GM03348 (cell line): Measurements from ENCODE around the gene NOMO2.
"Not testable (repeated sequence)": the region's sequence is repeated elsewhere in the genome, so short reads cannot be mapped to it uniquely, and the experiment has no call there.

Experiments used
- DNase-seq: peaks from one replicate; pipeline ENCODE4 v3.0.0; 2012; ENCODE audit warnings: low spot score

NOMO2 gene

GRCh38 chr16:18577942-18578341 lies 16.0 kb upstream of the NOMO2 start:
- DNase-seq: not testable (repeated sequence)

GRCh38 chr16:18575945-18576344 lies 14.0 kb upstream of the NOMO2 start:
- DNase-seq: not testable (repeated sequence)

- not testable (repeated sequence) for DNase-seq
Measured at GRCh38 chr16:18575298-18575917, 13.5 kb upstream of the NOMO2 start.

GRCh38 chr16:18573887-18574286 lies 12.0 kb upstream of the NOMO2 start:
- DNase-seq: not testable (repeated sequence)

GRCh38 chr16:18572973-18573372 lies 11.1 kb upstream of the NOMO2 start:
- not testable (repeated sequence) for DNase-seq

- not testable (repeated sequence) for DNase-seq
Measured at GRCh38 chr16:18571307-18571850, 9.5 kb upstream of the NOMO2 start.

- not testable (repeated sequence) for DNase-seq
Measured at GRCh38 chr16:18570529-18571306, 8.8 kb upstream of the NOMO2 start.

GRCh38 chr16:18560416-18561220 lies 1.3 kb downstream of the NOMO2 start:
- DNase-seq: not testable (repeated sequence)

- DNase-seq: not testable (repeated sequence)
Measured at GRCh38 chr16:18553671-18554070, 8.2 kb downstream of the NOMO2 start.

GRCh38 chr16:18547382-18547781 lies 14.5 kb downstream of the NOMO2 start:
- DNase-seq: not testable (repeated sequence)

GRCh38 chr16:18546853-18547252 lies 15.0 kb downstream of the NOMO2 start:
- not testable (repeated sequence) for DNase-seq

GRCh38 chr16:18544232-18545081 lies 17.4 kb downstream of the NOMO2 start:
- not testable (repeated sequence) for DNase-seq

GRCh38 chr16:18541912-18542311 lies 20.0 kb downstream of the NOMO2 start:
- not testable (repeated sequence) for DNase-seq

GRCh38 chr16:18537004-18537403 lies 24.9 kb downstream of the NOMO2 start:
- not testable (repeated sequence) for DNase-seq

- DNase-seq: not testable (repeated sequence)
Measured at GRCh38 chr16:18535519-18536168, 26.3 kb downstream of the NOMO2 start.

GRCh38 chr16:18534308-18534707 lies 27.6 kb downstream of the NOMO2 start:
- not testable (repeated sequence) for DNase-seq

GRCh38 chr16:18531323-18531722 lies 30.6 kb downstream of the NOMO2 start:
- not testable (repeated sequence) for DNase-seq

GRCh38 chr16:18530329-18530728 lies 31.6 kb downstream of the NOMO2 start:
- DNase-seq: not testable (repeated sequence)

- not testable (repeated sequence) for DNase-seq
Measured at GRCh38 chr16:18526547-18526946, 35.4 kb downstream of the NOMO2 start.

GRCh38 chr16:18525882-18526482 lies 35.9 kb downstream of the NOMO2 start:
- DNase-seq: not testable (repeated sequence)
